Fibroblast of lung (primary cell): ENCODE data around the gene CFAP46. TPM values are rescaled to one million over a fixed set of nuclear protein-coding genes. Genes with fewer than 3 reads are reported as not detected.
A peak's percentile ranks its signal among the peaks of the same experiment; 100 is the strongest.

Source experiments
- DNase-seq, 2 donors: peaks; one replicate each; pipeline versions ENCODE4 v3.0.0 to v3.0.0-alpha.2; 2010; ENCODE audit warnings: low read depth in 2 of 2
- H2AFZ ChIP-seq: 2 replicates; pipeline ENCODE4 v1.5.1; 2012; ENCODE audit warnings: low read length, control low read depth, inconsistent platforms
- H3K27ac ChIP-seq: 2 replicates; pipeline ENCODE4 v1.5.1; 2011; ENCODE audit warnings: low read length, control low read depth; ENCODE audit not compliant: insufficient read depth
- H3K27me3 ChIP-seq: 2 replicates; pipeline ENCODE4 v1.5.1; 2011; ENCODE audit warnings: mild to moderate bottlenecking, low read length; ENCODE audit not compliant: control insufficient read depth, insufficient read depth
- H3K36me3 ChIP-seq: 2 replicates; pipeline ENCODE4 v1.5.1; 2011; ENCODE audit warnings: low read length; ENCODE audit not compliant: control insufficient read depth, insufficient read depth
- H3K4me1 ChIP-seq: 2 replicates; pipeline ENCODE4 v1.5.1; 2011; ENCODE audit warnings: low read length; ENCODE audit not compliant: control insufficient read depth, insufficient read depth; ENCODE audit errors: extremely low read depth
- H3K4me2 ChIP-seq: 2 replicates; pipeline ENCODE4 v1.5.1; 2011; ENCODE audit warnings: low read length, control low read depth; ENCODE audit not compliant: insufficient read depth; ENCODE audit errors: extremely low read depth
- H3K4me3 ChIP-seq, 4 experiments: fragments of 200-600 bp in 1 of 4; sonication (generic) in 1 of 4; replicated peaks in 1 of 4; 2 replicates each; pipeline ENCODE4 v1.5.1; 2011 to 2016; ENCODE audit warnings: low read length in 4 of 4, low read depth in 3 of 4, mild to moderate bottlenecking in 3 of 4, control low read depth in 2 of 4, inconsistent platforms in 1 of 4, mixed read lengths in 1 of 4; ENCODE audit not compliant: insufficient read depth in 1 of 4; ENCODE audit errors: control extremely low read depth in 1 of 4
- H3K79me2 ChIP-seq: 2 replicates; pipeline ENCODE4 v1.5.1; 2012; ENCODE audit warnings: mild to moderate bottlenecking, low read length, inconsistent platforms; ENCODE audit not compliant: control insufficient read depth, insufficient read depth
- H3K9ac ChIP-seq: 2 replicates; pipeline ENCODE4 v1.5.1; 2011; ENCODE audit warnings: mild to moderate bottlenecking, low read length, control low read depth; ENCODE audit not compliant: insufficient read depth
- H3K9me3 ChIP-seq: 2 replicates; pipeline ENCODE4 v1.5.1; 2012; ENCODE audit warnings: low read depth, low read length; ENCODE audit not compliant: control insufficient read depth, insufficient read depth
- H4K20me1 ChIP-seq: 2 replicates; pipeline ENCODE4 v1.5.1; 2011; ENCODE audit warnings: low read length; ENCODE audit not compliant: control insufficient read depth, insufficient read depth; ENCODE audit errors: extremely low read depth
- EZH2 ChIP-seq: IDR thresholded peaks from 2 replicates; pipeline ENCODE4 v1.5.1; 2012; ENCODE audit warnings: low read length, control low read depth, mild to moderate bottlenecking; ENCODE audit errors: missing control alignments
- polyA plus RNA-seq, 2 donors: library from polyadenylated mRNA; depleted of rRNA in 1 of 2; stranded (reverse) in 1 of 2; unstranded in 1 of 2; fragments of >200 nt; gene quantifications; 2 replicates each; pipeline ENCODE4 v1.2.1, GENCODE V29; 2011 to 2012; ENCODE audit warnings: missing spikeins in 1 of 2
- total RNA-seq: library from RNA; depleted of rRNA; stranded (reverse); fragments of >200 nt; gene quantifications from 2 replicates; pipeline ENCODE4 v1.2.1, GENCODE V29; 2014
- TF ChIP-seq, protein P1 (sequence below), 2 donors: IDR thresholded peaks in 1 of 2; conservative IDR thresholded peaks in 1 of 2; 1 replicate in 1 of 2; 2 replicates in 1 of 2; pipeline ENCODE4 v1.5.1; 2011 to 2012; ENCODE audit warnings: low read length in 2 of 2, control low read depth in 1 of 2, inconsistent platforms in 1 of 2, low read depth in 1 of 2, mild to moderate bottlenecking in 1 of 2

CFAP46 gene
- total and polyA plus RNA-seq, 2 donors (not counting 1 experiment from before 2014, with no cell fraction given): 0.25 to 0.66 TPM

DNA sequence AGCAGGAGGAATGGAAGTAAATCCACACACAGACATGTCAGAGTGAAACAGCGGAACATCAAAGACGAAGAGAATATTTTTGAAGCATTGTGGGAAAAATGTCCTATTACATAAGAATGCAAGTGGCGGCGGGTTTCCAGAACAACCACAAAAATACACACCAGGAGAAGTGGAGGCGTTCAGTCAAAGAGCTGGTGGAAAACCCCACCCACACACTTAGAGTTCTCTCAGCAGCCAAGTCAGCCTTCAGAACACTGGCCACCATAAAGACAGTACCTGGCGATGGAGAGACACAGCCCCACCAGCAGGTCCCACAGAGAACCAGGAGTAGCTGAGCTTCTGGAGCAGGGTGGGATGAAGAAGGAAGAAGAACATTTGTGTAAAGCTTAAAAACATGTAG lies 180.1 kb downstream of the CFAP46 start:
- no peaks in the 10 kb centered on the region for H3K36me3 ChIP-seq
- no peak overlapping the region for H2AFZ ChIP-seq
- no peak overlapping the region for H3K4me2 ChIP-seq
- DNase-seq: peak in 1 of 2 donors; percentile 23
- no peak overlapping the region for H3K27ac ChIP-seq
- H3K9me3 ChIP-seq: no peaks in the 10 kb centered on the region
- H3K27me3 ChIP-seq: no peaks in the 10 kb centered on the region
- H4K20me1 ChIP-seq: no peaks in the 10 kb centered on the region
- TF ChIP-seq EZH2: no peak
- TF ChIP-seq, protein P1, sequence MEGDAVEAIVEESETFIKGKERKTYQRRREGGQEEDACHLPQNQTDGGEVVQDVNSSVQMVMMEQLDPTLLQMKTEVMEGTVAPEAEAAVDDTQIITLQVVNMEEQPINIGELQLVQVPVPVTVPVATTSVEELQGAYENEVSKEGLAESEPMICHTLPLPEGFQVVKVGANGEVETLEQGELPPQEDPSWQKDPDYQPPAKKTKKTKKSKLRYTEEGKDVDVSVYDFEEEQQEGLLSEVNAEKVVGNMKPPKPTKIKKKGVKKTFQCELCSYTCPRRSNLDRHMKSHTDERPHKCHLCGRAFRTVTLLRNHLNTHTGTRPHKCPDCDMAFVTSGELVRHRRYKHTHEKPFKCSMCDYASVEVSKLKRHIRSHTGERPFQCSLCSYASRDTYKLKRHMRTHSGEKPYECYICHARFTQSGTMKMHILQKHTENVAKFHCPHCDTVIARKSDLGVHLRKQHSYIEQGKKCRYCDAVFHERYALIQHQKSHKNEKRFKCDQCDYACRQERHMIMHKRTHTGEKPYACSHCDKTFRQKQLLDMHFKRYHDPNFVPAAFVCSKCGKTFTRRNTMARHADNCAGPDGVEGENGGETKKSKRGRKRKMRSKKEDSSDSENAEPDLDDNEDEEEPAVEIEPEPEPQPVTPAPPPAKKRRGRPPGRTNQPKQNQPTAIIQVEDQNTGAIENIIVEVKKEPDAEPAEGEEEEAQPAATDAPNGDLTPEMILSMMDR (conservative IDR thresholded peaks at IDR 0.05 in 1 of 2, IDR thresholded peaks at IDR 0.05 in 1 of 2; ENCODE audit: low read depth in 1 of 2, low read length in 2 of 2): no peak
- no peaks in the 10 kb centered on the region for H3K4me1 ChIP-seq
- H3K79me2 ChIP-seq: no peaks in the 10 kb centered on the region
- no peak overlapping the region for H3K9ac ChIP-seq
- no peak overlapping the region for H3K4me3 ChIP-seq

DNA sequence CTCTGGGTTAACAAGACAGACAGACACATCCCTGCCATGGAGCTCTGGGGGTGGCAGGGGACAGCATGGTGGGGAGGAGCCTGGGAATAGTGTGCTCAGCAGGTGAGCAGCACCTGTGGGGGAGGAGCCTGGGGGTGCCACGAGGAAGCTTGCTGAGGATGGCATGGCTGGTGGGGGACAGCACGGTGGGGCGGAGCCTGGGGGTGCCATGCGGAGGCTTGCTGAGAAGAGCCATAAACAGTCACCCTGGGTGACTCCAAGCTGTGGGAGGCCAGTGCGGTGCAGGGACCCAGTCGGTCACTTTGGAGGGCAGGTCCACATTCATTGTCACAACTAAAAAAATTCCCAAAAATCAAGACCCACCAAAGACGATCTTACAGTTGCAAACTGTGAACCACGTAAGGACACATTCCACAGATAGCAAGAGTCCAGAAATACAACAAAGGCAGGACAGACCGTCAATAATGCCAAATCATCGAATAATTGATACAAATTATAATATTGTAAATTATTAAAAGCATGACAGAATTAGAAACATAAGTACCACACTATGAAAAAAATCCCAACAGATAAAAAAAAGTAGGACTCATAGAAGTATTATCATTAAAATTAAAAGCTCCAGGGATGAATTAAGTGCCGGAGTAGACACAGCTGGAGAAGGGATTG lies 180.8 kb downstream of the CFAP46 start:
- H3K4me3 ChIP-seq: no peak overlapping the region
- H3K4me1 ChIP-seq: no peaks in the 10 kb centered on the region
- no peak overlapping the region for H3K27ac ChIP-seq
- no peak overlapping the region for H3K4me2 ChIP-seq
- TF ChIP-seq, protein P1 (conservative IDR thresholded peaks at IDR 0.05 in 1 of 2, IDR thresholded peaks at IDR 0.05 in 1 of 2; ENCODE audit: low read depth in 1 of 2, low read length in 2 of 2): no peak
- DNase-seq: no peak
- no peaks in the 10 kb centered on the region for H3K9me3 ChIP-seq
- H3K36me3 ChIP-seq: no peaks in the 10 kb centered on the region
- H3K9ac ChIP-seq: no peak overlapping the region
- H3K79me2 ChIP-seq: no peaks in the 10 kb centered on the region
- no peaks in the 10 kb centered on the region for H4K20me1 ChIP-seq
- H3K27me3 ChIP-seq: no peaks in the 10 kb centered on the region
- no peak overlapping the region for H2AFZ ChIP-seq

- H4K20me1 ChIP-seq: no peaks in the 10 kb centered on the region
- H3K36me3 ChIP-seq: peaks cover 3% of the 10 kb centered on the region
- H3K9ac ChIP-seq: no peak overlapping the region
- no peak overlapping the region for H3K4me3 ChIP-seq
- no peak overlapping the region for H3K4me2 ChIP-seq
- H3K4me1 ChIP-seq: no peaks in the 10 kb centered on the region
- no peaks in the 10 kb centered on the region for H3K27me3 ChIP-seq
- H2AFZ ChIP-seq: no peak overlapping the region
- no peaks in the 10 kb centered on the region for H3K79me2 ChIP-seq
- no peaks in the 10 kb centered on the region for H3K9me3 ChIP-seq
- no peak overlapping the region for H3K27ac ChIP-seq
- DNase-seq: no peak
- TF ChIP-seq, protein P1 (conservative IDR thresholded peaks at IDR 0.05 in 1 of 2, IDR thresholded peaks at IDR 0.05 in 1 of 2; ENCODE audit: low read depth in 1 of 2, low read length in 2 of 2): no peak
- TF ChIP-seq EZH2: no peak
Observed at GRCh38 chr10:132758865-132759264, 183.5 kb downstream of the CFAP46 start.

Other genes starting within 250 kb of the CFAP46 start
- not detected in 2 replicates for gene NKX6-2, start 156.4 kb downstream of the CFAP46 start, total RNA-seq
- not detected in 2 replicates for gene NKX6-2, start 156.4 kb downstream of the CFAP46 start, polyA plus RNA-seq
- gene ADGRA1, start 145.4 kb upstream of the CFAP46 start, total RNA-seq: not detected in 2 replicates
- gene ADGRA1, start 145.4 kb upstream of the CFAP46 start, polyA plus RNA-seq: not detected in 2 replicates
- 0.26 and 0.50 TPM in 2 replicates for gene KNDC1, start 217.6 kb upstream of the CFAP46 start, total RNA-seq
- gene KNDC1, start 217.6 kb upstream of the CFAP46 start, polyA plus RNA-seq: 0.11 and 0.20 TPM in 2 replicates